ENCODE measurements around the gene FGF2.

DNA sequence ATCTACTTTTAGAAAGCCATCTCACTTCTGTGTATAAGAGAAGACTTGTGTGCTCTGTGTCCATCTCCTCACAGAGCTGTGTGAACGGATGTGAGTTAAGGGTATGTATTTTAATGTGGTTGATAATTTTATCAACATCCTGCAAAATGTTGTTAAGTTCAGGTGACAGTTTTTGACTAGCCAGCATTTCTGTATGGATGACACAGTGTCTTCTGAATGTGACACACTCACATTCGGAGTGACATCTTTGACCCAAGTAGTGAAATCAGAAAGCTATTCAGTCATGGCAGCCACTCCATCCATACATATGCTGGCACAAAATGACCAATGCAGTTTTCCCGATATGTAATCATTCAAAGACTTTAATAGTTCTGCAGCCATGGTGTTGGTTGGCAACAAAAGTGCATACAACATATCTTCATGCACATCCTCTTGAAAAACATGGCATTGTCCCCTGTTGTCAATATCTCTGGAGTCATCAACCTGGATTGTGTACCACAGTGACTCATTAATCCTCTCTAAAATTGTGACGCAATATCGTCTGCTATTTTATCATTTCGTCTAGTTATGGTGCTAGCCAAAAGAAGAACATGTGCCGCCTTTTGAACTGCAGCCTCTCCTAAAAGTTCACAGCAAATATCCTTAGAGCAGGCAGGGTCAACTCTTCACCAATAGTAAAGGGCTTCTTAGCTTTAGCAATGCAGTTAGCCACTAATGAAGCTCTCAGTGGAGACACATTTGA is 6.8 kb upstream of the FGF2 start:
- TF ChIP-seq, protein P1, sequence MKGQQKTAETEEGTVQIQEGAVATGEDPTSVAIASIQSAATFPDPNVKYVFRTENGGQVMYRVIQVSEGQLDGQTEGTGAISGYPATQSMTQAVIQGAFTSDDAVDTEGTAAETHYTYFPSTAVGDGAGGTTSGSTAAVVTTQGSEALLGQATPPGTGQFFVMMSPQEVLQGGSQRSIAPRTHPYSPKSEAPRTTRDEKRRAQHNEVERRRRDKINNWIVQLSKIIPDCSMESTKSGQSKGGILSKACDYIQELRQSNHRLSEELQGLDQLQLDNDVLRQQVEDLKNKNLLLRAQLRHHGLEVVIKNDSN (CRISPR knock-in tag; IDR thresholded peaks at IDR 0.05): no peak
- TF ChIP-seq KAT7 (CRISPR knock-in tag; IDR thresholded peaks at IDR 0.05; ENCODE audit: borderline replicate concordance) (no peak), FOXP1 (CRISPR knock-in tag; IDR thresholded peaks at IDR 0.05; ENCODE audit: borderline replicate concordance) (no peak), ATF1 (CRISPR knock-in tag; IDR thresholded peaks at IDR 0.05) (no peak), NR2C2 (CRISPR knock-in tag; IDR thresholded peaks at IDR 0.05) (no peak), ZNF263 (CRISPR knock-in tag; IDR thresholded peaks at IDR 0.05; ENCODE audit: low read depth) (no peak), TP53 (CRISPR knock-in tag; IDR thresholded peaks at IDR 0.05) (no peak)
- TF ChIP-seq, protein P2, sequence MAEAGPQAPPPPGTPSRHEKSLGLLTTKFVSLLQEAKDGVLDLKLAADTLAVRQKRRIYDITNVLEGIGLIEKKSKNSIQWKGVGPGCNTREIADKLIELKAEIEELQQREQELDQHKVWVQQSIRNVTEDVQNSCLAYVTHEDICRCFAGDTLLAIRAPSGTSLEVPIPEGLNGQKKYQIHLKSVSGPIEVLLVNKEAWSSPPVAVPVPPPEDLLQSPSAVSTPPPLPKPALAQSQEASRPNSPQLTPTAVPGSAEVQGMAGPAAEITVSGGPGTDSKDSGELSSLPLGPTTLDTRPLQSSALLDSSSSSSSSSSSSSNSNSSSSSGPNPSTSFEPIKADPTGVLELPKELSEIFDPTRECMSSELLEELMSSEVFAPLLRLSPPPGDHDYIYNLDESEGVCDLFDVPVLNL (CRISPR knock-in tag; IDR thresholded peaks at IDR 0.05; ENCODE audit: borderline replicate concordance, low read depth): no peak
- TF ChIP-seq, protein P3, sequence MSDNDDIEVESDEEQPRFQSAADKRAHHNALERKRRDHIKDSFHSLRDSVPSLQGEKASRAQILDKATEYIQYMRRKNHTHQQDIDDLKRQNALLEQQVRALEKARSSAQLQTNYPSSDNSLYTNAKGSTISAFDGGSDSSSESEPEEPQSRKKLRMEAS (CRISPR knock-in tag; IDR thresholded peaks at IDR 0.05): no peak
- TF ChIP-seq, protein P4, sequence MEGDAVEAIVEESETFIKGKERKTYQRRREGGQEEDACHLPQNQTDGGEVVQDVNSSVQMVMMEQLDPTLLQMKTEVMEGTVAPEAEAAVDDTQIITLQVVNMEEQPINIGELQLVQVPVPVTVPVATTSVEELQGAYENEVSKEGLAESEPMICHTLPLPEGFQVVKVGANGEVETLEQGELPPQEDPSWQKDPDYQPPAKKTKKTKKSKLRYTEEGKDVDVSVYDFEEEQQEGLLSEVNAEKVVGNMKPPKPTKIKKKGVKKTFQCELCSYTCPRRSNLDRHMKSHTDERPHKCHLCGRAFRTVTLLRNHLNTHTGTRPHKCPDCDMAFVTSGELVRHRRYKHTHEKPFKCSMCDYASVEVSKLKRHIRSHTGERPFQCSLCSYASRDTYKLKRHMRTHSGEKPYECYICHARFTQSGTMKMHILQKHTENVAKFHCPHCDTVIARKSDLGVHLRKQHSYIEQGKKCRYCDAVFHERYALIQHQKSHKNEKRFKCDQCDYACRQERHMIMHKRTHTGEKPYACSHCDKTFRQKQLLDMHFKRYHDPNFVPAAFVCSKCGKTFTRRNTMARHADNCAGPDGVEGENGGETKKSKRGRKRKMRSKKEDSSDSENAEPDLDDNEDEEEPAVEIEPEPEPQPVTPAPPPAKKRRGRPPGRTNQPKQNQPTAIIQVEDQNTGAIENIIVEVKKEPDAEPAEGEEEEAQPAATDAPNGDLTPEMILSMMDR (IDR thresholded peaks at IDR 0.05): no peak
- TF ChIP-seq, protein P5, sequence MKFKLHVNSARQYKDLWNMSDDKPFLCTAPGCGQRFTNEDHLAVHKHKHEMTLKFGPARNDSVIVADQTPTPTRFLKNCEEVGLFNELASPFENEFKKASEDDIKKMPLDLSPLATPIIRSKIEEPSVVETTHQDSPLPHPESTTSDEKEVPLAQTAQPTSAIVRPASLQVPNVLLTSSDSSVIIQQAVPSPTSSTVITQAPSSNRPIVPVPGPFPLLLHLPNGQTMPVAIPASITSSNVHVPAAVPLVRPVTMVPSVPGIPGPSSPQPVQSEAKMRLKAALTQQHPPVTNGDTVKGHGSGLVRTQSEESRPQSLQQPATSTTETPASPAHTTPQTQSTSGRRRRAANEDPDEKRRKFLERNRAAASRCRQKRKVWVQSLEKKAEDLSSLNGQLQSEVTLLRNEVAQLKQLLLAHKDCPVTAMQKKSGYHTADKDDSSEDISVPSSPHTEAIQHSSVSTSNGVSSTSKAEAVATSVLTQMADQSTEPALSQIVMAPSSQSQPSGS (CRISPR knock-in tag; IDR thresholded peaks at IDR 0.05; ENCODE audit: borderline replicate concordance, low read depth): no peak
